ENCODE measurements around the gene ATXN7.

ATXN7 gene

DNA sequence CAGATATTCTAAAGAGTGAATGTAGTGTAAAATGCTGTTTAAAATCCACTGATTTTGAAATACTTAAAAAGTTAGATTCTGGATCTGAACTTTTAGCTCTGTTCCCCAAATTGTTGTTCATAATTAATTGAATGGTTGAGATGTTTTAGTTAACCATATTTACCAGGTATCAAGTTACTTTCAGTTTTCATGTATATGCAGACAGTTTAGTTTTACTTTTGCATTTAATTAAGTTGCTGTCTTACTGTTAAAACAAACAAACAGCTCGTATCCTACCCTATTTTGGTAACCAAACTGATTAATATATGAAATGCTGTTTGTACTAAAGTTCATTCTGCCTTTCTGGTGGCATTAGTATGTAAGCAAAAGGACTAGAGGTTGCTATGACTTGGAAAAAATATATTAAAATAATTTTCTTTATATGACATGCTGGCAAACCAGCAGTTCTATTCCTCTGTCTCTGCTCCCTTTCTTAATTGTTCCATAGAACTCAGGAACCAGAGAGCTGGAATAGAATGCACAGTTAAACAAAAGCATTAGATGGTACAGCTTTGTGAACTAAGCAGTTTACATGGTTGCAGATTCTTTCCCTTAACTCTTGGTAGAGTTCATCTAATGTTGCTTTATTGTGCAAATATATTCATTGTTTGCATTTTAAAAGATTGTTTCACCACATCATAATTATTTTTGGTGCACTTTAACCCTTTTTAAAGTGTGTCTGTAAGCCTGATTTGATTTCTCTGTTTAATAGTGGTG is 88.0 kb downstream of the ATXN7 start:
- Histone ChIP-seq H3K4me1 (ENCODE audit: insufficient read depth, low read length, poor library complexity, severe bottlenecking) (no peaks in the 10 kb centered on the region), H3K4me3 (ENCODE audit: low read length, poor library complexity, severe bottlenecking) (no peak overlapping the region), H3F3A (ENCODE audit: low read depth) (no peaks in the 10 kb centered on the region), H4K20me1 (ENCODE audit: insufficient read depth, low read length, poor library complexity, severe bottlenecking) (peaks cover 20% of the 10 kb centered on the region), H3K27me3 (ENCODE audit: insufficient read depth, low read length, poor library complexity, severe bottlenecking) (no peaks in the 10 kb centered on the region), H3K36me3 (ENCODE audit: insufficient read depth, low read length) (peaks cover 34% of the 10 kb centered on the region), H3K9ac (ENCODE audit: low read depth, low read length, poor library complexity, severe bottlenecking) (no peak overlapping the region), H2AFZ (ENCODE audit: low read length) (no peak overlapping the region), H3K79me2 (ENCODE audit: insufficient read depth, low read length) (peaks cover 56% of the 10 kb centered on the region), H3K4me2 (ENCODE audit: low read depth, low read length, poor library complexity, severe bottlenecking) (no peak overlapping the region), H3K9me2 (replicated peaks; ENCODE audit: low read depth, low read length) (no peaks in the 10 kb centered on the region), H3K9me3 (ENCODE audit: insufficient read depth, low read depth, low read length) (no peaks in the 10 kb centered on the region)
- TF ChIP-seq EZH2phosphoT487 (IDR thresholded peaks at IDR 0.05; ENCODE audit: borderline replicate concordance): no peak
- no peak for TF ChIP-seq CTCF (conservative IDR thresholded peaks at IDR 0.05; ENCODE audit: low read length)

GRCh38 chr3:63952248-63952594 is 88.6 kb downstream of the ATXN7 start:
- H3K79me2 ChIP-seq (ENCODE audit: insufficient read depth, low read length): peaks cover 55% of the 10 kb centered on the region
- no peaks in the 10 kb centered on the region for H3K27me3 ChIP-seq (ENCODE audit: insufficient read depth, low read length, poor library complexity, severe bottlenecking)
- TF ChIP-seq EZH2phosphoT487 (IDR thresholded peaks at IDR 0.05; ENCODE audit: borderline replicate concordance) (no peak), CTCF (conservative IDR thresholded peaks at IDR 0.05; ENCODE audit: low read length) (no peak)
- no peaks in the 10 kb centered on the region for H3K9me3 ChIP-seq (ENCODE audit: insufficient read depth, low read depth, low read length)
- H3F3A ChIP-seq (ENCODE audit: low read depth): no peaks in the 10 kb centered on the region
- H3K4me3 ChIP-seq (ENCODE audit: low read length, poor library complexity, severe bottlenecking): no peak overlapping the region
- H3K36me3 ChIP-seq (ENCODE audit: insufficient read depth, low read length): peaks cover 38% of the 10 kb centered on the region
- H3K4me1 ChIP-seq (ENCODE audit: insufficient read depth, low read length, poor library complexity, severe bottlenecking): no peaks in the 10 kb centered on the region
- no peak overlapping the region for H3K4me2 ChIP-seq (ENCODE audit: low read depth, low read length, poor library complexity, severe bottlenecking)
- peaks cover 15% of the 10 kb centered on the region for H4K20me1 ChIP-seq (ENCODE audit: insufficient read depth, low read length, poor library complexity, severe bottlenecking)
- H3K9me2 ChIP-seq (replicated peaks; ENCODE audit: low read depth, low read length): no peaks in the 10 kb centered on the region
- H3K9ac ChIP-seq (ENCODE audit: low read depth, low read length, poor library complexity, severe bottlenecking): no peak overlapping the region
- H2AFZ ChIP-seq (ENCODE audit: low read length): no peak overlapping the region

DNA sequence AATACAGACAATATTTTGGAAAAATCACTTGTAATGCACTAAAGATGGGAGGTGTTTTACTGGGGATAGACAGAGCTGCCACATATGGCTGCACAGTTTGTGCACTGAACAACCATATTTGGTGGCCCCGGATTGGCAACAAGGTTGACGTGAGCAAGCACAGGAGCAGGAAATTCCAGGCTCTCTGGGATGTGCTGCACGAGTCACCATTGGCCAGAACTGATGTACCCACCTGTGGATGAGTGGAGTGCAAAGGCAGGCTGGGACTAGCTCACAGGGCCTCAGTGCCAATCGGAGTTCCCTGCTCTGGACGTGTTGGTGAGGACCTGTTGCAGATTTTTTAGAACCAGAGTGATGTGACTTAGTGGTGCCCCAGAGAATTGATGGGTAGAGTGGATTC is 90.5 kb downstream of the ATXN7 start:
- H3K4me2 ChIP-seq (ENCODE audit: low read depth, low read length, poor library complexity, severe bottlenecking): no peak overlapping the region
- no peaks in the 10 kb centered on the region for H3F3A ChIP-seq (ENCODE audit: low read depth)
- H3K4me3 ChIP-seq (ENCODE audit: low read length, poor library complexity, severe bottlenecking): no peak overlapping the region
- H3K4me1 ChIP-seq (ENCODE audit: insufficient read depth, low read length, poor library complexity, severe bottlenecking): peaks cover 7% of the 10 kb centered on the region
- H3K9ac ChIP-seq (ENCODE audit: low read depth, low read length, poor library complexity, severe bottlenecking): no peak overlapping the region
- H4K20me1 ChIP-seq (ENCODE audit: insufficient read depth, low read length, poor library complexity, severe bottlenecking): peaks cover 21% of the 10 kb centered on the region
- H3K79me2 ChIP-seq (ENCODE audit: insufficient read depth, low read length): peaks cover 58% of the 10 kb centered on the region
- TF ChIP-seq CTCF (conservative IDR thresholded peaks at IDR 0.05; ENCODE audit: low read length): no peak
- no peak for TF ChIP-seq EZH2phosphoT487 (IDR thresholded peaks at IDR 0.05; ENCODE audit: borderline replicate concordance)
- H2AFZ ChIP-seq (ENCODE audit: low read length): no peak overlapping the region
- peaks cover 38% of the 10 kb centered on the region for H3K36me3 ChIP-seq (ENCODE audit: insufficient read depth, low read length)
- H3K9me3 ChIP-seq (ENCODE audit: insufficient read depth, low read depth, low read length): no peaks in the 10 kb centered on the region
- H3K27me3 ChIP-seq (ENCODE audit: insufficient read depth, low read length, poor library complexity, severe bottlenecking): no peaks in the 10 kb centered on the region
- H3K9me2 ChIP-seq (replicated peaks; ENCODE audit: low read depth, low read length): no peaks in the 10 kb centered on the region

All from Loucy (cell line).